Erythroblast (primary cell): ENCODE results near the gene BCLAF3.

ENCODE experiments used
- DNase-seq, 2 experiments: peaks; one replicate each; lab custom pipeline; 2025; lab: John Stamatoyannopoulos, UW
- GATA1 ChIP-seq: IDR thresholded peaks from 2 replicates; pipeline ENCODE4 v1.6.1; 2011; ENCODE audit warnings: low read depth, mild to moderate bottlenecking, control low read depth, low read length, moderate library complexity
- POLR2A ChIP-seq: IDR thresholded peaks from 2 replicates; pipeline ENCODE4 v1.6.1; 2011; ENCODE audit warnings: mild to moderate bottlenecking, low read length

Gene BCLAF3

GRCh38 chrX:19956923-19957322, 33.9 kb downstream of the BCLAF3 start:
- DNase-seq = no peak
- TF ChIP-seq POLR2A (no peak), GATA1 (no peak)

DNA sequence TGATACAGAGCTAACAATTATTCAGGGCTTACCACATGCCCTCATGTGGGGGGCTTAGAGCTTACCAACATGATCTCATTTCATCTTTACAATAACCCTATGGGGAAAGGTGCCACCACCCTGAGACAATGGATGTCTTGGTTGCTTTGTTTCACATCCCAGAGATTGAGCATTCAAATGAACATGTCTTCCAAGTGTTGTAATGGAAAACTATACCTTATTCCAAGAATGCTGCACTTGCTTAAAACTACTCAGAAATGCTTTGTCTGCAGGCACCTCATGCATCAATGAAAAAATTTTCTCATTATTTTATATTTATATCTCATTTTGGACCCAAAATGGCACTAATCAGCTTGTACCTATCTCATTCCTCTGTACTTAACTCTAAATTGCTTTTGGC, 34.6 kb downstream of the BCLAF3 start:
- DNase-seq = no peak
- TF ChIP-seq POLR2A (no peak), GATA1 (no peak)

DNA sequence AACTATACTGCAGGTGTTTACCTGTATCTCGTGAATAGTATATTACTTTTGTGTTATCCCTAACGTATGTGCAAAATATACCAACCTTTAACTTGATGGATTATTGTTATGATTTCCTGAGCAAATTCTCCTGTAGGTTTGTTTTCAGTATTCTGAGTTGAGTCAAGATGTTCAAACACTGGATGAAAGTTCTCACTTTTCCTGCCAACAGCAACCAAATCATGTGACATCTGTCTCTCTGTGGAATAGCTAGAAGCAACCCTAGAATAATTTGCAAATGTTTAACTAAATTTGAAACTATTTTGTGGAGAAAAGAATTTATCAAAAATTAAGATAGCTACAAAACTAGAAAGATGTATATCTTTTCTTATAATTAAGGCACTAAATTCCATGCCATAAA, 35.6 kb downstream of the BCLAF3 start:
- DNase-seq = no peak
- TF ChIP-seq GATA1 (no peak), POLR2A (no peak)

- DNase-seq = no peak
These were observed 36.3 kb downstream of the BCLAF3 start for GRCh38 chrX:19954335-19955096.

GRCh38 chrX:19953145-19953544, 37.7 kb downstream of the BCLAF3 start:
- no peak for TF ChIP-seq POLR2A
- no peak for TF ChIP-seq GATA1
- DNase-seq = no peak

More at GRCh38 chrX:19954335-19955096, 36.3 kb downstream of the BCLAF3 start:
- TF ChIP-seq GATA1 (no peak), POLR2A (no peak)

- no peak for DNase-seq
- TF ChIP-seq POLR2A (no peak), GATA1 (no peak)
These were observed 41.5 kb downstream of the BCLAF3 start for GRCh38 chrX:19949340-19949739.

GRCh38 chrX:19947612-19948011, 43.2 kb downstream of the BCLAF3 start:
- TF ChIP-seq POLR2A = no peak
- TF ChIP-seq GATA1 = no peak
- DNase-seq = no peak
